Kidney tubule cell (primary cell): Measurements from ENCODE around the gene DBN1.
A peak's percentile ranks its signal among the peaks of the same experiment; 100 is the strongest.

Source experiments
- DNase-seq: peaks from one replicate; pipeline ENCODE4 v3.0.0-alpha.2; 2018; ENCODE audit warnings: low spot score

DBN1 gene

GRCh38 chr5:177473443-177474001 is at the start of gene DBN1:
DBN1 (minus strand) TSS chr5:177473634; CDS start chr5:177473521, 113 bp downstream.
- peak; percentile 69 for DNase-seq

GRCh38 chr5:177520916-177521513 is 47.6 kb upstream of the DBN1 start:
- DNase-seq: no peak

GRCh38 chr5:177520271-177520670 is 46.8 kb upstream of the DBN1 start:
- DNase-seq: no peak

- no peak for DNase-seq
Observed at GRCh38 chr5:177519463-177520235, 46.2 kb upstream of the DBN1 start.

GRCh38 chr5:177516601-177517568 is 43.5 kb upstream of the DBN1 start, which contains the start of gene DDX41:
DDX41 (minus strand) TSS chr5:177516961; CDS start chr5:177516945, 16 bp downstream.
- peak; percentile 99 for DNase-seq

- DNase-seq: no peak
Observed at GRCh38 chr5:177515580-177515979, 42.1 kb upstream of the DBN1 start.

GRCh38 chr5:177514541-177514940 is 41.1 kb upstream of the DBN1 start:
- DNase-seq: no peak

- DNase-seq: no peak
Observed at GRCh38 chr5:177513500-177513899, 40.1 kb upstream of the DBN1 start.

- no peak for DNase-seq
Observed at GRCh38 chr5:177512736-177513380, 39.4 kb upstream of the DBN1 start.

GRCh38 chr5:177511796-177512675 is 38.6 kb upstream of the DBN1 start:
- DNase-seq: no peak

GRCh38 chr5:177511181-177511580 is 37.7 kb upstream of the DBN1 start:
- no peak for DNase-seq

- no peak for DNase-seq
Observed at GRCh38 chr5:177510567-177511053, 37.2 kb upstream of the DBN1 start.

GRCh38 chr5:177509991-177510566 is 36.6 kb upstream of the DBN1 start:
- no peak for DNase-seq

GRCh38 chr5:177509381-177509951 is 36.0 kb upstream of the DBN1 start, which contains the start of gene DOK3:
DOK3 (minus strand) TSS chr5:177509826; CDS start chr5:177509540, 286 bp downstream.
- no peak for DNase-seq

- no peak for DNase-seq
Observed at GRCh38 chr5:177508837-177509236, 35.4 kb upstream of the DBN1 start.

GRCh38 chr5:177508221-177508611 is 34.8 kb upstream of the DBN1 start:
- no peak for DNase-seq

- DNase-seq: no peak
Observed at GRCh38 chr5:177507596-177508220, 34.3 kb upstream of the DBN1 start.

- DNase-seq: no peak
Observed at GRCh38 chr5:177507165-177507564, 33.7 kb upstream of the DBN1 start.

- DNase-seq: no peak
Observed at GRCh38 chr5:177505075-177505474, 31.6 kb upstream of the DBN1 start.
